ENCODE results near the gene TBX5. TPM values are rescaled to one million over a fixed set of nuclear protein-coding genes. Genes with fewer than 3 reads are reported as not detected.

TBX5 gene
- total RNA-seq, 5 donors from 2014 or later (not counting 1 experiment from before 2014, with no cell fraction given): 0.13 TPM; not detected in 4

DNA sequence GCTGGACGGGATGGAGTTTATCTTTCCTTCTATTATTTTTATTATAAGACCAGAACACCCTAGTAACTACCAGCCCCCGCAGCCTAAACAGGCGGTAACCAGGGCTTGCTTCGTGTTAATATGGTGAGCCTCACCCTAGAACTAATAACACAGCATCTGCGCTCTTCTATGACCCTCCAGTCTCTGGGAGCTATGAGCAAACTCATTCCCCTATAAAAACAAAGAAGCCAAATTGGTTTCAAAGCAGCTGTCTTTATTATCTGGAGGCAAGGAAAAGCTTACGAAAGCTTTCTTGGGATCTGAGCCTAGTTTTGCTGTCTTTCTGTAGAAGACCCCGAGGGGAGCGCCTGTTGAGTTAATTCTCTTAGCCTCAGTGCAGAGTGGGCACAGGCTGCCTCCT lies 85.0 kb downstream of the TBX5 start:
- Mint-ChIP-seq H3K27me3 (peaks cover 0 to 4% of the 10 kb centered on the region in 2 donors), H3K4me3 (no peak overlapping the region), H3K4me1 (no peaks in the 10 kb centered on the region), H3K36me3 (no peaks in the 10 kb centered on the region), H3K27ac (no peak overlapping the region), H3K9me3 (peaks cover 0 to 4% (median 3%) of the 10 kb centered on the region in 3 donors)
- Histone ChIP-seq H3K4me1 (ENCODE audit: control insufficient read depth in 1 of 2, extremely low read depth in 1 of 2, insufficient read depth in 2 of 2, low read length in 2 of 2) (no peaks in the 10 kb centered on the region), H3K9me3 (no peaks in the 10 kb centered on the region), H3K4me3 (ENCODE audit: control insufficient read depth in 1 of 2, extremely low read depth in 1 of 2, low read length in 1 of 2) (no peak overlapping the region), H3K27ac (ENCODE audit: low read length) (no peak overlapping the region), H3K27me3 (replicated peaks in 1 of 2; ENCODE audit: control insufficient read depth in 2 of 2, extremely low read depth in 1 of 2, insufficient read depth in 2 of 2, low read length in 1 of 2) (no peaks in the 10 kb centered on the region), H3K36me3 (ENCODE audit: control insufficient read depth in 2 of 2, extremely low read depth in 1 of 2, insufficient read depth in 1 of 2, low read length in 1 of 2) (no peaks in the 10 kb centered on the region)
- WGBS (ENCODE audit: insufficient coverage): 83% methylated on average over 7 of the region's 8 CpGs
- ChIA-PET POLR2A (no interaction called here), CTCF (no interaction called here)
- no peak for DNase-seq
- no peak for ATAC-seq (replicated peaks in 1 of 4)

DNA sequence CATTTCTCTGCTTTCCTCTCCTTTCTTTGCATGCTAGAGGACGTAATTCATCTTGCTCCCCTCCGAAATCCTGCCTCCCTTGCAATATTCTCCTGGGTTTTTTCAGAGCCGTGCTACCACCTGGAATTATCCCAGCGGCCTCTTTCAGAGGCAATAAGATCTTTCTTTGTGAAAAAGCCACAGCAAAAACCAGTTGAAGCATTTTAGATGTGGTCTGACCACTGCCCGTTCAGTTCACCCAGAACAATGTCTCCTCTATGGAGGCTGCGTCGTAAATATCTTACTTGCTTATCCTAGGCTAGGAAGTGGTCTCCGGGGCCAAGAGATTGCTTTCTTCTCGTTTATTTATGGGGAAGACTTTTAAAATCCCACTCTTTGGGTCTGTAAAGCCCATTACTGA lies 85.8 kb downstream of the TBX5 start:
- H3K4me1 Mint-ChIP-seq: no peaks in the 10 kb centered on the region
- ChIA-PET POLR2A (no interaction called here), CTCF (no interaction called here)
- no peak overlapping the region for H3K4me3 Mint-ChIP-seq
- Histone ChIP-seq H3K36me3 (ENCODE audit: control insufficient read depth in 2 of 2, extremely low read depth in 1 of 2, insufficient read depth in 1 of 2, low read length in 1 of 2) (no peaks in the 10 kb centered on the region), H3K4me1 (ENCODE audit: control insufficient read depth in 1 of 2, extremely low read depth in 1 of 2, insufficient read depth in 2 of 2, low read length in 2 of 2) (no peaks in the 10 kb centered on the region), H3K27ac (ENCODE audit: low read length) (no peak overlapping the region), H3K27me3 (replicated peaks in 1 of 2; ENCODE audit: control insufficient read depth in 2 of 2, extremely low read depth in 1 of 2, insufficient read depth in 2 of 2, low read length in 1 of 2) (no peaks in the 10 kb centered on the region), H3K4me3 (ENCODE audit: control insufficient read depth in 1 of 2, extremely low read depth in 1 of 2, low read length in 1 of 2) (no peak overlapping the region), H3K9me3 (no peaks in the 10 kb centered on the region)
- H3K27ac Mint-ChIP-seq: no peak overlapping the region
- ATAC-seq (replicated peaks in 1 of 4): no peak
- H3K36me3 Mint-ChIP-seq: no peaks in the 10 kb centered on the region
- H3K27me3 Mint-ChIP-seq: peaks cover 0 to 4% of the 10 kb centered on the region in 2 donors
- DNase-seq: no peak
- 73% methylated on average over 4 of the region's 9 CpGs for WGBS (ENCODE audit: insufficient coverage)
- peaks cover 0 to 4% (median 3%) of the 10 kb centered on the region in 3 donors for H3K9me3 Mint-ChIP-seq

- no peaks in the 10 kb centered on the region for H3K4me1 Mint-ChIP-seq
- H3K27ac Mint-ChIP-seq: no peak overlapping the region
- H3K27ac ChIP-seq (ENCODE audit: low read length): no peak overlapping the region
- WGBS (ENCODE audit: insufficient coverage): 100% methylated on average over 1 of the region's 11 CpGs
- no peaks in the 10 kb centered on the region for H3K4me1 ChIP-seq (ENCODE audit: control insufficient read depth in 1 of 2, extremely low read depth in 1 of 2, insufficient read depth in 2 of 2, low read length in 2 of 2)
- ChIA-PET CTCF (interaction anchor here in 1 of 2 donors (0.6 kb wide), 1 partner anchor 547 kb away, joined by 3 read pairs; no protein-coding TSS in a partner anchor), POLR2A (no interaction called here)
- peaks cover 0 to 4% of the 10 kb centered on the region in 2 donors for H3K27me3 Mint-ChIP-seq
- H3K9me3 ChIP-seq: no peaks in the 10 kb centered on the region
- H3K36me3 Mint-ChIP-seq: no peaks in the 10 kb centered on the region
- no peaks in the 10 kb centered on the region for H3K27me3 ChIP-seq (replicated peaks in 1 of 2; ENCODE audit: control insufficient read depth in 2 of 2, extremely low read depth in 1 of 2, insufficient read depth in 2 of 2, low read length in 1 of 2)
- H3K4me3 ChIP-seq (ENCODE audit: control insufficient read depth in 1 of 2, extremely low read depth in 1 of 2, low read length in 1 of 2): no peak overlapping the region
- peaks cover 0 to 4% (median 3%) of the 10 kb centered on the region in 3 donors for H3K9me3 Mint-ChIP-seq
- no peaks in the 10 kb centered on the region for H3K36me3 ChIP-seq (ENCODE audit: control insufficient read depth in 2 of 2, extremely low read depth in 1 of 2, insufficient read depth in 1 of 2, low read length in 1 of 2)
- H3K4me3 Mint-ChIP-seq: no peak overlapping the region
- DNase-seq (no peak), ATAC-seq (replicated peaks in 1 of 4) (no peak)
These were observed 86.5 kb downstream of the TBX5 start for GRCh38 chr12:114319422-114319821.

DNA sequence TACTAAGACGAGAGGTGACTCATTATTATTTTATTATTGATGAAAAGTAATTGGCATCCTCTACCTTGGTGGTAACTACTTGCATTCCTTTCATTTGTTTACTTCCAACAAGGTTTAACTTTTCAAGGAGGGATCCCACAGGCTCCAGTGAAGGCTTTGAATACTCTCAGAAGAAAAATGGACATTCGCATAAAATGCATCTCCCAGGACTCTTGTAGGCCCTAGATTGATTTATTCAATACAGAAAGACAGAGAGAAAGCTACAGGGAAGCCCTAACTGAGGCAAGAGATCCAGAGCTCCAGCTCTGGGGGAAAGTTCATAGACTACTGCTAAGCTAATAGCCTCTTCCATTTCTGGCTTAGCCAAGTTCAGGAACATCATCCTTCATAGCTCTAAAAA lies 87.0 kb downstream of the TBX5 start:
- peaks cover 0 to 4% (median 3%) of the 10 kb centered on the region in 3 donors for H3K9me3 Mint-ChIP-seq
- H3K27me3 Mint-ChIP-seq: peaks cover 0 to 4% of the 10 kb centered on the region in 2 donors

DNA sequence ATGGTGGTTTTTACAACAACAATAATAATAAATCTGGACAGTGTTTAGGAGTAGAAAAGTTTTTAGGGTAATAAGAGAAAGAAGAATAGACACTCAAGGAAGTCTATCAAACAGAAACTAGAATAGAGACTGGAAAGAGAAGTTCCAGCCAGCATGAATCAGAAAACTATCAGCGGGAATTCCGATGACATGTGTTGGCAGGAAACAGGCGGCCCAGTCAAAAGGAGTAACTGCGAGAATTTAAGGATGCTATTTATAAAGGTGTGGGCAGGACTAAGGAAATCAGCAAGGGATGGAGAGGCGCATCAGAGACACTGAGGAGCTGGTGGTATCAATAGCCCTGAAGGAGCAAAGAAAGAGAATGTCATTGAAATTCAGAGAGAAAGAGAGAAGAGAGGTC lies 89.9 kb downstream of the TBX5 start:
- H3K4me3 ChIP-seq (ENCODE audit: control insufficient read depth in 1 of 2, extremely low read depth in 1 of 2, low read length in 1 of 2): no peak overlapping the region
- no peaks in the 10 kb centered on the region for H3K36me3 ChIP-seq (ENCODE audit: control insufficient read depth in 2 of 2, extremely low read depth in 1 of 2, insufficient read depth in 1 of 2, low read length in 1 of 2)
- WGBS (ENCODE audit: insufficient coverage): 70% methylated on average over 5 of the region's 5 CpGs
- H3K27ac ChIP-seq (ENCODE audit: low read length): no peak overlapping the region
- H3K9me3 Mint-ChIP-seq: peaks cover 0 to 4% (median 0%) of the 10 kb centered on the region in 3 donors
- no peaks in the 10 kb centered on the region for H3K4me1 ChIP-seq (ENCODE audit: control insufficient read depth in 1 of 2, extremely low read depth in 1 of 2, insufficient read depth in 2 of 2, low read length in 2 of 2)
- ATAC-seq (replicated peaks in 1 of 4) (no peak), DNase-seq (no peak)
- H3K27me3 Mint-ChIP-seq: peaks cover 2 to 4% of the 10 kb centered on the region in 2 donors
- no peak overlapping the region for H3K27ac Mint-ChIP-seq
- H3K4me1 Mint-ChIP-seq: no peaks in the 10 kb centered on the region
- ChIA-PET POLR2A (no interaction called here), CTCF (no interaction called here)
- H3K4me3 Mint-ChIP-seq: no peak overlapping the region
- no peaks in the 10 kb centered on the region for H3K36me3 Mint-ChIP-seq
- H3K9me3 ChIP-seq: no peaks in the 10 kb centered on the region
- H3K27me3 ChIP-seq (replicated peaks in 1 of 2; ENCODE audit: control insufficient read depth in 2 of 2, extremely low read depth in 1 of 2, insufficient read depth in 2 of 2, low read length in 1 of 2): peaks cover 0 to 4% of the 10 kb centered on the region in 2 experiments

More for the DNA sequence above, 87.0 kb downstream of the TBX5 start:
- Histone ChIP-seq H3K4me1 (ENCODE audit: control insufficient read depth in 1 of 2, extremely low read depth in 1 of 2, insufficient read depth in 2 of 2, low read length in 2 of 2) (no peaks in the 10 kb centered on the region), H3K27me3 (replicated peaks in 1 of 2; ENCODE audit: control insufficient read depth in 2 of 2, extremely low read depth in 1 of 2, insufficient read depth in 2 of 2, low read length in 1 of 2) (no peaks in the 10 kb centered on the region), H3K27ac (ENCODE audit: low read length) (no peak overlapping the region), H3K36me3 (ENCODE audit: control insufficient read depth in 2 of 2, extremely low read depth in 1 of 2, insufficient read depth in 1 of 2, low read length in 1 of 2) (no peaks in the 10 kb centered on the region), H3K9me3 (no peaks in the 10 kb centered on the region), H3K4me3 (ENCODE audit: control insufficient read depth in 1 of 2, extremely low read depth in 1 of 2, low read length in 1 of 2) (no peak overlapping the region)
- no peaks in the 10 kb centered on the region for H3K36me3 Mint-ChIP-seq
- no peak overlapping the region for H3K4me3 Mint-ChIP-seq
- H3K4me1 Mint-ChIP-seq: no peaks in the 10 kb centered on the region
- POLR2A ChIA-PET: no interaction called here
- no peak overlapping the region for H3K27ac Mint-ChIP-seq
- 100% methylated on average over 1 of the region's 2 CpGs for WGBS (ENCODE audit: insufficient coverage)
- DNase-seq (no peak), ATAC-seq (replicated peaks in 1 of 4) (no peak)
- CTCF ChIA-PET: interaction anchor here in 1 of 2 donors (0.6 kb wide), 1 partner anchor 547 kb away, joined by 3 read pairs; no protein-coding TSS in a partner anchor

DNA sequence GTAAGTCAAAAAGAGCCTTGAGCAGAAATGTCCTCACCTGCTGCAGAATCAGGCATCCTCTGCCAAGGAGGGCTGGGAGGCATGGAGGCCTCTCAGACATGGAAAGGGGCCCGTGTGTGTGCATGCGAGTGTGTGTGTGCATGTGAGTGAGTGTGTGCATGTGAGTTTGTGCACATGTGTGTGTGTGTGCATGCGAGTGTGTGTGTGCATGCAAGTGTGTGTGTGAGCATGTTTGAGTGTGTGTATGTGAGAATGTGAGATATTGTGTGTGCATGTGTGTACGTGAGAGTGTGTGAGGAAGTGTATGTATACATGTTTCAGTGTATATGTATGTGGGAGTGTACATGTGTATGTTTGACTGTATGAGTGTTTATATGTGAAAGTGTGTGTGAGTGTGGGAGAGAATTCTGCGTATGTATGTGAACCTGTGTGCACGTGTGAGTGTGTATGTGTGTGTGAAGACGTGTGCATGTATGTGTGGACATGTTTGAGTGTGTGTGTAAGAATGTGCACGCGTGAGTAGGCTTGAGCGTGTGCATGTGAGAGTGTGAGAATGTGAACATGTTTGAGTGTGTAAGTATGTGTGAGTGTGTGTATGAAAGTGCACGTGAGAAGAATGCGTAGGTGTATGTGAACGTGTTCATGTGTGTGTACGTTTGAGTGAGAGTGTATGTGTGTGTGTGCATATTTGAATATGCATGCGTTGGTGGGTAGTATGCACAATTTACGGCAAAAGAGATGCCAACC lies 90.8 kb downstream of the TBX5 start:
- peaks cover 0 to 4% (median 0%) of the 10 kb centered on the region in 3 donors for H3K9me3 Mint-ChIP-seq
- Histone ChIP-seq H3K27ac (ENCODE audit: low read length) (no peak overlapping the region), H3K36me3 (ENCODE audit: control insufficient read depth in 2 of 2, extremely low read depth in 1 of 2, insufficient read depth in 1 of 2, low read length in 1 of 2) (no peaks in the 10 kb centered on the region), H3K9me3 (no peaks in the 10 kb centered on the region), H3K27me3 (replicated peaks in 1 of 2; ENCODE audit: control insufficient read depth in 2 of 2, extremely low read depth in 1 of 2, insufficient read depth in 2 of 2, low read length in 1 of 2) (peaks cover 0 to 4% of the 10 kb centered on the region in 2 experiments), H3K4me1 (ENCODE audit: control insufficient read depth in 1 of 2, extremely low read depth in 1 of 2, insufficient read depth in 2 of 2, low read length in 2 of 2) (no peaks in the 10 kb centered on the region), H3K4me3 (ENCODE audit: control insufficient read depth in 1 of 2, extremely low read depth in 1 of 2, low read length in 1 of 2) (no peak overlapping the region)
- H3K27me3 Mint-ChIP-seq: peaks cover 2 to 6% of the 10 kb centered on the region in 2 donors
- H3K4me1 Mint-ChIP-seq: no peaks in the 10 kb centered on the region
- H3K4me3 Mint-ChIP-seq: no peak overlapping the region
- 91% methylated on average over 12 of the region's 16 CpGs for WGBS (ENCODE audit: insufficient coverage)
- no peak overlapping the region for H3K27ac Mint-ChIP-seq
- no peak for ATAC-seq (replicated peaks in 1 of 4)
- DNase-seq: no peak
- POLR2A ChIA-PET: no interaction called here
- H3K36me3 Mint-ChIP-seq: no peaks in the 10 kb centered on the region
- CTCF ChIA-PET: no interaction called here
